Body of pancreas (tissue), 4 donors: Measurements from ENCODE around the gene F2RL2.

Experiments
- CTCF ChIP-seq, 7 experiments: fragments of 450-650 bp in 4 of 7; fragments of 200-600 bp in 3 of 7; sonication (generic) in 3 of 7; IDR thresholded peaks; one replicate each; pipeline ENCODE4 v1.5.1; 2016 to 2019; ENCODE audit warnings: antibody characterized with exemption in 7 of 7
- POLR2A ChIP-seq, 3 donors: fragments of 450-650 bp; IDR thresholded peaks; one replicate each; pipeline ENCODE4 v1.6.1; 2016; ENCODE audit warnings: antibody characterized with exemption in 3 of 3, mild to moderate bottlenecking in 2 of 3

GRCh38 chr5:76652809-76653414, 29.7 kb upstream of the F2RL2 start:
- TF ChIP-seq CTCF (IDR thresholded peaks at IDR 0.05), result no peak
- no peak for TF ChIP-seq POLR2A (IDR thresholded peaks at IDR 0.05)
